HepG2 (cell line): Measurements from ENCODE around the gene PCSK6. TPM values are rescaled to one million over a fixed set of nuclear protein-coding genes. Genes with fewer than 3 reads are reported as not detected.

Source experiments
- ATF7 ChIP-seq, 2 experiments: fragments of 450-650 bp in 1 of 2; sonication (generic) in 1 of 2; formaldehyde crosslinking in 1 of 2; IDR thresholded peaks; 2 replicates each; pipeline versions ENCODE4 v1.4.0 to v1.6.1; 2016 to 2020; ENCODE audit warnings: antibody characterized with exemption in 1 of 2, mild to moderate bottlenecking in 1 of 2, missing genetic modification reagents in 1 of 2
- LCORL ChIP-seq, 2 experiments: fragments of 450-650 bp in 1 of 2; sonication (generic) in 1 of 2; formaldehyde crosslinking in 1 of 2; IDR thresholded peaks; 2 replicates each; pipeline versions ENCODE4 v1.5.0 to v1.6.1; 2017 to 2020; ENCODE audit warnings: antibody characterized with exemption in 1 of 2, missing genetic modification reagents in 1 of 2
- RARA ChIP-seq: IDR thresholded peaks from 2 replicates; pipeline ENCODE4 v1.6.1; 2016; ENCODE audit warnings: missing genetic modification reagents, missing compliant biosample characterization
- RARG ChIP-seq: sonication (generic); formaldehyde crosslinking; IDR thresholded peaks from 2 replicates; pipeline ENCODE4 v1.4.0; 2020; ENCODE audit warnings: low read depth, mild to moderate bottlenecking, missing genetic modification reagents
- SRSF1 ChIP-seq: fragments of 200-400 bp; formaldehyde crosslinking; optimal IDR thresholded peaks from 2 replicates; pipeline ENCODE3; 2017; ENCODE audit warnings: mild to moderate bottlenecking, low read depth, low read length, moderate library complexity
- ZNF205 ChIP-seq: IDR thresholded peaks from 2 replicates; pipeline ENCODE4 v1.6.1; 2018; ENCODE audit warnings: missing biosample characterization, missing genetic modification reagents
- ZNF329 ChIP-seq: sonication (generic); formaldehyde crosslinking; IDR thresholded peaks from 2 replicates; pipeline ENCODE4 v1.9.0; 2021; ENCODE audit warnings: low read depth, mild to moderate bottlenecking, missing genetic modification reagents
- ZNF382 ChIP-seq: sonication (generic); formaldehyde crosslinking; IDR thresholded peaks from 2 replicates; pipeline ENCODE4 v1.5.0; 2020; ENCODE audit warnings: missing genetic modification reagents, mild to moderate bottlenecking, borderline replicate concordance
- ZNF547 ChIP-seq: sonication (generic); formaldehyde crosslinking; IDR thresholded peaks from 2 replicates; pipeline ENCODE4 v1.5.1; 2020; ENCODE audit warnings: mild to moderate bottlenecking, missing genetic modification reagents
- ZNF563 ChIP-seq: sonication (generic); formaldehyde crosslinking; IDR thresholded peaks from 2 replicates; pipeline ENCODE4 v1.8.0; 2022; ENCODE audit warnings: mild to moderate bottlenecking, moderate library complexity, missing genetic modification reagents
- ZSCAN30 ChIP-seq: sonication (generic); formaldehyde crosslinking; IDR thresholded peaks from 2 replicates; pipeline ENCODE4 v1.5.0; 2020; ENCODE audit warnings: mild to moderate bottlenecking, missing genetic modification reagents
- polyA plus RNA-seq, 8 experiments: library from polyadenylated mRNA; depleted of rRNA in 3 of 8; stranded (reverse) in 7 of 8; unstranded in 1 of 8; fragments of >200 nt; fragmentation: Illumina TruSeq in 4 of 8; extraction: Trizol in 4 of 8; gene quantifications; 2 replicates each; pipeline versions ENCODE4 v1.2.1 to v1.2.3, GENCODE V29; 2011 to 2016; ENCODE audit warnings: low read depth in 4 of 8, missing spikeins in 1 of 8, mixed read lengths in 1 of 8; ENCODE audit not compliant: insufficient read depth in 1 of 8
- total RNA-seq, 5 experiments: library from RNA; depleted of rRNA; stranded (reverse); fragments of >200 nt; fragmentation: Illumina TruSeq; extraction: Trizol; gene quantifications; 2 replicates each; pipeline ENCODE4 v1.2.3, GENCODE V29; 2016; ENCODE audit warnings: low read depth in 1 of 5
- TF ChIP-seq, protein P1 (sequence below): sonication (generic); formaldehyde crosslinking; IDR thresholded peaks from 2 replicates; pipeline ENCODE4 v1.4.0; 2020; ENCODE audit warnings: missing genetic modification reagents, borderline replicate concordance
- TF ChIP-seq, protein P2 (sequence below): sonication (generic); formaldehyde crosslinking; IDR thresholded peaks from 2 replicates; pipeline ENCODE4 v1.8.0; 2022; ENCODE audit warnings: mild to moderate bottlenecking, missing genetic modification reagents, moderate library complexity
- TF ChIP-seq, protein P3 (sequence below): sonication (generic); formaldehyde crosslinking; IDR thresholded peaks from 2 replicates; pipeline ENCODE4 v1.4.0; 2020; ENCODE audit warnings: mild to moderate bottlenecking, missing genetic modification reagents
- TF ChIP-seq, protein P4 (sequence below), 2 experiments: sonication (generic) in 1 of 2; formaldehyde crosslinking in 1 of 2; IDR thresholded peaks; 2 replicates each; pipeline versions ENCODE4 v1.6.1 to v1.9.0; 2014 to 2022; ENCODE audit warnings: antibody characterized with exemption in 1 of 2, borderline replicate concordance in 1 of 2, inconsistent platforms in 1 of 2, low read depth in 1 of 2, missing genetic modification reagents in 1 of 2
- TF ChIP-seq, protein P5 (sequence below): sonication (generic); formaldehyde crosslinking; IDR thresholded peaks from 2 replicates; pipeline ENCODE4 v1.5.1; 2020; ENCODE audit warnings: mild to moderate bottlenecking, missing genetic modification reagents, borderline replicate concordance

The PCSK6 gene
- total and polyA plus RNA-seq, 2 of the 13 experiments (the other 11 are each of a cell fraction or from before 2014, with no cell fraction given): 56.5 to 155 TPM

DNA sequence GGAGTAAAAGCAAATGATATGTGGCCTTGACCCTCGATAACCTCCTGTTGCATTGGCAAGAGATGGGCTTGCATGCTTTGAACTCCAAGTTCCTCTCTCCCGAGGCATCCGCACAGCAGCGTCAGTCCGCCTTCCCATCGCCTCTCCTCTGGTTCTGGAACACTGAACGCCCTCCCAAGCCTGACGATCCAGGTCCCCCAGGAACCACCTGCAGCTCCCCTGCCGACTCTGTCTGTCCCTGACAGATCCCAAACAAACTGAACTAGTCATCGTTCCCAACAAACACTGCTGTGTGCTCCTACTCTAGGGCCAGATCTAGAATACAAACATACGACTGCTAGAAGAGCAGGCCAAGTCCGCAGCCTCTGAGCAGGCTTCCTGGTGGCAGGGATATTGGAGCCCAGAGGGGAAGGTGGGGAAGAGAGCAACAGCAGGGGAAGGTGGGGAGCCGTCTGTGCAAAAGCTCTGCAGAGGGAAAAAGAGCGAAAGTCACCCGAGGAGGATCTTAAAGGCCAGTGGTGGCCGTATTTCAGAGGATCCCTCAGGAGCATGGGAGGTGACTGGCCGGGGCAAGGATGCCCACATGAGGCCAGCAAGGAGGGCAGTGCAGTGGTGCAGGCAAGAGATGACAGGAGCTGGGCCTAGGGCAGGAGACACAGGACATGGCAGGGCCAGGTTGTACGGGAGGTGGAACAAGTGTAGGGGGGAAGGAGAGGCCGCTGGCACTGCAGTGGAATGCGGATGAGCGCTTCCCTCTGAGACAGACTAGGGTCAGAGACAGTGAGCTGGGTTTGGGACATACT, 50.8 kb downstream of the PCSK6 start (continued):
- TF ChIP-seq, protein P1, sequence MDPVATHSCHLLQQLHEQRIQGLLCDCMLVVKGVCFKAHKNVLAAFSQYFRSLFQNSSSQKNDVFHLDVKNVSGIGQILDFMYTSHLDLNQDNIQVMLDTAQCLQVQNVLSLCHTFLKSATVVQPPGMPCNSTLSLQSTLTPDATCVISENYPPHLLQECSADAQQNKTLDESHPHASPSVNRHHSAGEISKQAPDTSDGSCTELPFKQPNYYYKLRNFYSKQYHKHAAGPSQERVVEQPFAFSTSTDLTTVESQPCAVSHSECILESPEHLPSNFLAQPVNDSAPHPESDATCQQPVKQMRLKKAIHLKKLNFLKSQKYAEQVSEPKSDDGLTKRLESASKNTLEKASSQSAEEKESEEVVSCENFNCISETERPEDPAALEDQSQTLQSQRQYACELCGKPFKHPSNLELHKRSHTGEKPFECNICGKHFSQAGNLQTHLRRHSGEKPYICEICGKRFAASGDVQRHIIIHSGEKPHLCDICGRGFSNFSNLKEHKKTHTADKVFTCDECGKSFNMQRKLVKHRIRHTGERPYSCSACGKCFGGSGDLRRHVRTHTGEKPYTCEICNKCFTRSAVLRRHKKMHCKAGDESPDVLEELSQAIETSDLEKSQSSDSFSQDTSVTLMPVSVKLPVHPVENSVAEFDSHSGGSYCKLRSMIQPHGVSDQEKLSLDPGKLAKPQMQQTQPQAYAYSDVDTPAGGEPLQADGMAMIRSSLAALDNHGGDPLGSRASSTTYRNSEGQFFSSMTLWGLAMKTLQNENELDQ: no peak
- TF ChIP-seq ATF7 (IDR thresholded peaks at IDR 0.05) (no peak), ATF7 (CRISPR knock-in tag; IDR thresholded peaks at IDR 0.05) (no peak; the same call in 1 of the 2 replicates), RARA (peak; percentile 98), LCORL (IDR thresholded peaks at IDR 0.05) (no peak), LCORL (CRISPR knock-in tag; IDR thresholded peaks at IDR 0.05) (peak; percentile 51), ZNF329 (CRISPR knock-in tag) (no peak), SRSF1 (no peak), RARG (CRISPR knock-in tag) (no peak), ZNF382 (no peak), ZSCAN30 (CRISPR knock-in tag) (no peak), ZNF205 (CRISPR knock-in tag) (0 out of 2 replicates have a peak, but pooled peaks have one; percentile 23), ZNF563 (CRISPR knock-in tag) (no peak), ZNF547 (CRISPR knock-in tag) (no peak)
- TF ChIP-seq, protein P2, sequence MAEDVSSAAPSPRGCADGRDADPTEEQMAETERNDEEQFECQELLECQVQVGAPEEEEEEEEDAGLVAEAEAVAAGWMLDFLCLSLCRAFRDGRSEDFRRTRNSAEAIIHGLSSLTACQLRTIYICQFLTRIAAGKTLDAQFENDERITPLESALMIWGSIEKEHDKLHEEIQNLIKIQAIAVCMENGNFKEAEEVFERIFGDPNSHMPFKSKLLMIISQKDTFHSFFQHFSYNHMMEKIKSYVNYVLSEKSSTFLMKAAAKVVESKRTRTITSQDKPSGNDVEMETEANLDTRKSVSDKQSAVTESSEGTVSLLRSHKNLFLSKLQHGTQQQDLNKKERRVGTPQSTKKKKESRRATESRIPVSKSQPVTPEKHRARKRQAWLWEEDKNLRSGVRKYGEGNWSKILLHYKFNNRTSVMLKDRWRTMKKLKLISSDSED (CRISPR knock-in tag): no peak
- TF ChIP-seq, protein P3, sequence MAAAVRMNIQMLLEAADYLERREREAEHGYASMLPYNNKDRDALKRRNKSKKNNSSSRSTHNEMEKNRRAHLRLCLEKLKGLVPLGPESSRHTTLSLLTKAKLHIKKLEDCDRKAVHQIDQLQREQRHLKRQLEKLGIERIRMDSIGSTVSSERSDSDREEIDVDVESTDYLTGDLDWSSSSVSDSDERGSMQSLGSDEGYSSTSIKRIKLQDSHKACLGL: no peak
- TF ChIP-seq, protein P4, sequence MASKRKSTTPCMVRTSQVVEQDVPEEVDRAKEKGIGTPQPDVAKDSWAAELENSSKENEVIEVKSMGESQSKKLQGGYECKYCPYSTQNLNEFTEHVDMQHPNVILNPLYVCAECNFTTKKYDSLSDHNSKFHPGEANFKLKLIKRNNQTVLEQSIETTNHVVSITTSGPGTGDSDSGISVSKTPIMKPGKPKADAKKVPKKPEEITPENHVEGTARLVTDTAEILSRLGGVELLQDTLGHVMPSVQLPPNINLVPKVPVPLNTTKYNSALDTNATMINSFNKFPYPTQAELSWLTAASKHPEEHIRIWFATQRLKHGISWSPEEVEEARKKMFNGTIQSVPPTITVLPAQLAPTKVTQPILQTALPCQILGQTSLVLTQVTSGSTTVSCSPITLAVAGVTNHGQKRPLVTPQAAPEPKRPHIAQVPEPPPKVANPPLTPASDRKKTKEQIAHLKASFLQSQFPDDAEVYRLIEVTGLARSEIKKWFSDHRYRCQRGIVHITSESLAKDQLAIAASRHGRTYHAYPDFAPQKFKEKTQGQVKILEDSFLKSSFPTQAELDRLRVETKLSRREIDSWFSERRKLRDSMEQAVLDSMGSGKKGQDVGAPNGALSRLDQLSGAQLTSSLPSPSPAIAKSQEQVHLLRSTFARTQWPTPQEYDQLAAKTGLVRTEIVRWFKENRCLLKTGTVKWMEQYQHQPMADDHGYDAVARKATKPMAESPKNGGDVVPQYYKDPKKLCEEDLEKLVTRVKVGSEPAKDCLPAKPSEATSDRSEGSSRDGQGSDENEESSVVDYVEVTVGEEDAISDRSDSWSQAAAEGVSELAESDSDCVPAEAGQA (IDR thresholded peaks at IDR 0.05; ENCODE audit: low read depth): no peak
- TF ChIP-seq, protein P4 (CRISPR knock-in tag; IDR thresholded peaks at IDR 0.05; ENCODE audit: borderline replicate concordance): no peak
- TF ChIP-seq, protein P5, sequence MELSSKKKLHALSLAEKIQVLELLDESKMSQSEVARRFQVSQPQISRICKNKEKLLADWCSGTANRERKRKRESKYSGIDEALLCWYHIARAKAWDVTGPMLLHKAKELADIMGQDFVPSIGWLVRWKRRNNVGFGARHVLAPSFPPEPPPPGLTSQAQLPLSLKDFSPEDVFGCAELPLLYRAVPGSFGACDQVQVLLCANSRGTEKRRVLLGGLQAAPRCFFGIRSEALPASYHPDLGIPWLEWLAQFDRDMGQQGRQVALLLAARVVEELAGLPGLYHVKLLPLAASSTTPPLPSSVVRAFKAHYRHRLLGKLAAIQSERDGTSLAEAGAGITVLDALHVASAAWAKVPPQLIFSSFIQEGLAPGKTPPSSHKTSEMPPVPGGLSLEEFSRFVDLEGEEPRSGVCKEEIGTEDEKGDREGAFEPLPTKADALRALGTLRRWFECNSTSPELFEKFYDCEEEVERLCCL (CRISPR knock-in tag): no peak
